MM.1S (cell line): ENCODE results near the gene TIE1.

Experiments used
- CTCF ChIP-seq: fragments of 300-600 bp; sonication (generic); IDR thresholded peaks from 2 replicates; pipeline ENCODE4 v1.5.1; 2016; ENCODE audit warnings: antibody characterized with exemption, low read length, mixed read lengths
- EZH2 ChIP-seq: fragments of 300-600 bp; sonication (generic); optimal IDR thresholded peaks from 2 replicates; pipeline ENCODE3; 2017; ENCODE audit warnings: low read depth, mild to moderate bottlenecking, antibody characterized with exemption, low read length, mixed read lengths
- EZH2phosphoT487 ChIP-seq: fragments of 300-600 bp; sonication (generic); IDR thresholded peaks from 2 replicates; pipeline ENCODE4 v1.6.1; 2018; ENCODE audit warnings: antibody characterized with exemption, low read length

GRCh38 chr1:43367026-43367903 is 66.5 kb downstream of the TIE1 start:
- no peak for TF ChIP-seq CTCF
- no peak for TF ChIP-seq EZH2
- TF ChIP-seq EZH2phosphoT487: no peak
